Heart left ventricle (tissue), 16 donors: ENCODE results near the gene MS4A5. TPM values are rescaled to one million over a fixed set of nuclear protein-coding genes. Genes with fewer than 3 reads are reported as not detected.

Experiments used
- ATAC-seq, 4 donors: fragments of 200-7000 bp; cut with Tn5 transposase; one replicate each; pipeline ENCODE4 v1.9.1; 2020 to 2022; ENCODE audit warnings: moderate library complexity in 4 of 4, mild to moderate bottlenecking in 3 of 4, moderate number of reproducible peaks in 1 of 4
- DNase-seq, 5 donors: peaks; one replicate each; pipeline ENCODE4 v3.0.0-alpha.2; 2020
- H3K27ac ChIP-seq, 12 donors: fragments of 200-600 bp; sonication (generic) in 4 of 12; one replicate each; pipeline versions ENCODE4 v1.5.0 to v1.8.0; 2016 to 2022; ENCODE audit warnings: mild to moderate bottlenecking in 2 of 12
- H3K27me3 ChIP-seq, 9 donors: fragments of 200-600 bp; sonication (generic) in 2 of 9; one replicate each; pipeline versions ENCODE4 v1.5.1 to v1.8.0; 2016 to 2022; ENCODE audit warnings: mild to moderate bottlenecking in 3 of 9
- H3K36me3 ChIP-seq, 9 donors: fragments of 200-600 bp; sonication (generic) in 2 of 9; one replicate each; pipeline versions ENCODE4 v1.5.0 to v1.8.0; 2018 to 2022; ENCODE audit warnings: mild to moderate bottlenecking in 2 of 9
- H3K4me1 ChIP-seq, 12 donors: fragments of 200-600 bp; sonication (generic) in 4 of 12; one replicate each; pipeline versions ENCODE4 v1.5.0 to v1.8.0; 2016 to 2022; ENCODE audit warnings: mild to moderate bottlenecking in 3 of 12
- H3K4me3 ChIP-seq, 12 donors: fragments of 200-600 bp; sonication (generic) in 4 of 12; one replicate each; pipeline versions ENCODE4 v1.5.0 to v1.8.0; 2017 to 2022; ENCODE audit warnings: mild to moderate bottlenecking in 9 of 12, moderate library complexity in 4 of 12
- H3K9me3 ChIP-seq, 12 donors: fragments of 200-600 bp; sonication (generic) in 4 of 12; one replicate each; pipeline versions ENCODE4 v1.5.0 to v1.8.0; 2016 to 2022; ENCODE audit warnings: mild to moderate bottlenecking in 1 of 12
- CTCF ChIP-seq, 12 donors: fragments of 200-600 bp; sonication (generic) in 4 of 12; IDR thresholded peaks; one replicate each; pipeline versions ENCODE4 v1.5.0 to v1.8.0; 2018 to 2022; ENCODE audit warnings: antibody characterized with exemption in 12 of 12, mild to moderate bottlenecking in 5 of 12
- POLR2A ChIP-seq, 2 donors: fragments of 450-650 bp; IDR thresholded peaks; one replicate each; pipeline ENCODE4 v1.6.1; 2017; ENCODE audit warnings: antibody characterized with exemption in 2 of 2, mild to moderate bottlenecking in 2 of 2, moderate library complexity in 2 of 2
- WGBS, 4 donors: extraction: QIAGEN DNeasy Blood & Tissue Kit in 2 of 4; methylation state at CpG; one replicate each; pipeline versions ENCODE4 v1.1.5 to v1.1.7; 2013 to 2018; 5-methylcytosine and 5-hydroxymethylcytosine counted together
- intact Hi-C, 10 donors: fragments of 100-400 bp; cut with DNase I; formaldehyde crosslinking; loops; one replicate each; pipeline versions ENCODE4 v1.11.1 to v1.14.2; 2022
- polyA plus RNA-seq, 2 donors: library from polyadenylated mRNA; stranded (reverse); fragments of 200-250 nt; gene quantifications; one replicate each; pipeline ENCODE4 v1.2.3, GENCODE V29; 2013
- total RNA-seq, 9 donors: library from RNA; depleted of rRNA in 2 of 9; stranded (reverse); fragments of >200 nt in 2 of 9; fragmentation: NEBNext Ultra II Directional in 3 of 9; extraction: Animal tissue kit (Norgen Biotek cat#: 25700) in 3 of 9; gene quantifications; one replicate each; pipeline versions ENCODE4 v1.1.0 to v1.2.4, GENCODE V29; 2016 to 2023
- donor health status: ischemic (EF 13 %, LVEDD 7.1; RV severe dilation, severe dysfunction).
- donor health status: healthy with polysubstance abuse.
- donor health status: DM: no; HTN: yes; CAD: no.
- donor health status: DM: no; HTN: no; CAD: no.
- donor health status: ischemic (EF 25% LVEDD 6.9; RV normal size, moderate dysfunction).
- donor health status: ischemic (EF 25% LVEDD 5.7; RV mildly dilated, moderate dysfunction).
- donor health status: healthy.
- donor health status: DM: yes; HTN: yes; CAD: no.
- donor health status: ischemic (EF 35%, LVEDD 5.7; RV mildly dilated, moderate dysfunction).
- donor health status: nonischemic (EF 11% LVEDD 7.7; RV severe dilation, severe dysfunction).
- donor health status: DM: yes; HTN: yes; CAD: no.
- donor health status: PGD.
- donor health status: ischemic (EF 29% LVEDD 5.4; RV normal size, mild dysfunction).
- donor health status: nonischemic (EF 23%, LVEDD 6.1; RV moderate dilation, normal function).

The MS4A5 gene
- total and polyA plus RNA-seq, 11 donors, result not detected

GRCh38 chr11:60469723-60470122 lies 40.4 kb downstream of the MS4A5 start:
- WGBS, 4 donors, result 50 to 70% (median 56%) methylated on average over 2 of the region's 2 CpGs

GRCh38 chr11:60477035-60477445 lies 47.7 kb downstream of the MS4A5 start:
- intact Hi-C loops, result no loop called here
- WGBS, 4 donors, result 43 to 52% (median 50%) methylated on average over 6 of the region's 6 CpGs
- H3K36me3 ChIP-seq, result no peaks in the 10 kb centered on the region
- H3K4me3 ChIP-seq, result no peak overlapping the region
- no peak for TF ChIP-seq CTCF (IDR thresholded peaks at IDR 0.05)
- TF ChIP-seq POLR2A (IDR thresholded peaks at IDR 0.05), result no peak
- ATAC-seq (peak in 2 of 4 donors; percentile 47 to 49), DNase-seq (no peak)
- no peaks in the 10 kb centered on the region for H3K27me3 ChIP-seq
- H3K27ac ChIP-seq, result peak overlapping the region in 2 of 12 donors; percentile 36 to 77
- peaks cover 0 to 4% (median 0%) of the 10 kb centered on the region in 12 donors for H3K9me3 ChIP-seq
- H3K4me1 ChIP-seq, result peaks cover 0 to 13% (median 0%) of the 10 kb centered on the region in 12 donors

More at GRCh38 chr11:60469723-60470122, 40.4 kb downstream of the MS4A5 start:
- intact Hi-C loops, result no loop called here
- DNase-seq, result no peak
- Histone ChIP-seq H3K27me3 (peaks cover 0 to 3% (median 0%) of the 10 kb centered on the region in 9 donors), H3K9me3 (peaks cover 0 to 4% (median 0%) of the 10 kb centered on the region in 12 donors), H3K36me3 (no peaks in the 10 kb centered on the region), H3K4me1 (peaks cover 0 to 4% (median 0%) of the 10 kb centered on the region in 12 donors), H3K4me3 (no peak overlapping the region), H3K27ac (no peak overlapping the region)
- no peak for ATAC-seq
- TF ChIP-seq POLR2A (IDR thresholded peaks at IDR 0.05) (no peak), CTCF (IDR thresholded peaks at IDR 0.05) (no peak)

- ATAC-seq, result peak in 2 of 4 donors; percentile 61 to 68
- Histone ChIP-seq H3K9me3 (no peaks in the 10 kb centered on the region), H3K27ac (no peak overlapping the region), H3K4me1 (peaks cover 0 to 11% (median 0%) of the 10 kb centered on the region in 12 donors), H3K27me3 (no peaks in the 10 kb centered on the region), H3K4me3 (no peak overlapping the region), H3K36me3 (no peaks in the 10 kb centered on the region)
- 31 to 51% (median 40%) methylated on average over 2 of the region's 2 CpGs for WGBS, 4 donors
- no peak for DNase-seq
- TF ChIP-seq POLR2A (IDR thresholded peaks at IDR 0.05) (no peak), CTCF (IDR thresholded peaks at IDR 0.05) (no peak)
- intact Hi-C loops, result no loop called here
Observed at GRCh38 chr11:60482361-60482760, 53.0 kb downstream of the MS4A5 start.

GRCh38 chr11:60485987-60486386 lies 56.6 kb downstream of the MS4A5 start:
- Histone ChIP-seq H3K4me3 (no peak overlapping the region), H3K27me3 (peaks cover 0 to 3% (median 0%) of the 10 kb centered on the region in 9 donors), H3K27ac (no peak overlapping the region), H3K9me3 (no peaks in the 10 kb centered on the region), H3K36me3 (no peaks in the 10 kb centered on the region), H3K4me1 (peaks cover 0 to 8% (median 0%) of the 10 kb centered on the region in 12 donors)
- peak in 2 of 12 donors; percentile 17 to 44 for TF ChIP-seq CTCF (IDR thresholded peaks at IDR 0.05)
- no peak for TF ChIP-seq POLR2A (IDR thresholded peaks at IDR 0.05)
- intact Hi-C loops, result loop anchor here in 1 of 10 donors (5.0 kb wide), 1 partner anchor 124 kb away; no protein-coding TSS in a partner anchor
- ATAC-seq (no peak), DNase-seq (no peak)
- 63 to 73% (median 70%) methylated on average over 5 of the region's 5 CpGs for WGBS, 4 donors
